ENCODE results near the gene CREBBP.
"Not testable (repeated sequence)": the region's sequence is repeated elsewhere in the genome, so short reads cannot be mapped to it uniquely, and the experiment has no call there.

The CREBBP gene

GRCh38 chr16:3912373-3912772 is 31.9 kb upstream of the CREBBP start:
- H3K4me3 ChIP-seq (ENCODE audit: low read length in 2 of 2), result no peak overlapping the region
- no peak overlapping the region for H2AK5ac ChIP-seq (ENCODE audit: low read depth, low read length)
- H2AFZ ChIP-seq (ENCODE audit: low read length), result no peak overlapping the region
- H3K14ac ChIP-seq (ENCODE audit: low read length), result no peak overlapping the region
- no peak overlapping the region for H2BK120ac ChIP-seq (ENCODE audit: low read depth, low read length)
- no peak overlapping the region for H3K23ac ChIP-seq (ENCODE audit: low read depth, low read length, poor library complexity)
- no peak overlapping the region for H3K18ac ChIP-seq (ENCODE audit: low read length)
- DNase-seq (ENCODE audit: low spot score), result no peak
- peaks cover 0 to 3% of the 10 kb centered on the region in 2 donors for H3K9me3 ChIP-seq (replicated peaks in 1 of 2; ENCODE audit: control insufficient read depth in 2 of 2, insufficient read depth in 1 of 2, low read depth in 1 of 2, low read length in 2 of 2)
- H4K91ac ChIP-seq (ENCODE audit: low read depth, low read length, poor library complexity), result no peak overlapping the region
- H3K4me2 ChIP-seq (ENCODE audit: insufficient read depth, low read length, poor library complexity, severe bottlenecking), result no peak overlapping the region
- H2BK12ac ChIP-seq (ENCODE audit: low read length), result no peak overlapping the region
- H3K4ac ChIP-seq (ENCODE audit: low read length), result no peak overlapping the region
- no peaks in the 10 kb centered on the region for H3K27me3 ChIP-seq (ENCODE audit: control insufficient read depth in 3 of 3, insufficient read depth in 3 of 3, low read depth in 1 of 3, low read length in 3 of 3)
- H3K36me3 ChIP-seq (replicated peaks in 1 of 2; ENCODE audit: control insufficient read depth in 2 of 2, insufficient read depth in 2 of 2, low read length in 2 of 2), result no peaks in the 10 kb centered on the region
- WGBS, 2 donors (ENCODE audit: extremely low coverage in 2 of 2, insufficient read length in 2 of 2, insufficient replicate concordance in 1 of 2), result no CpG with 5 or more reads among the region's 12 CpGs
- no peaks in the 10 kb centered on the region for H3K79me1 ChIP-seq (ENCODE audit: low read depth, low read length)
- peak overlapping the region; percentile 7 for H3K9ac ChIP-seq (ENCODE audit: low read depth, low read length, poor library complexity)
- H3K27ac ChIP-seq (replicated peaks; ENCODE audit: low read length), result no peak overlapping the region
- H3K4me1 ChIP-seq (ENCODE audit: control insufficient read depth in 2 of 2, insufficient read depth in 1 of 2, low read depth in 1 of 2, low read length in 2 of 2), result peaks cover 0 to 4% of the 10 kb centered on the region in 2 donors
- H2BK5ac ChIP-seq (ENCODE audit: low read length), result no peak overlapping the region
- H2BK15ac ChIP-seq (ENCODE audit: low read length), result no peak overlapping the region
- H4K8ac ChIP-seq (ENCODE audit: low read depth, low read length), result no peak overlapping the region

- not testable (repeated sequence) for H2BK15ac ChIP-seq (ENCODE audit: low read length); H2AFZ ChIP-seq (ENCODE audit: low read length); H3K14ac ChIP-seq (ENCODE audit: low read length); H3K18ac ChIP-seq (ENCODE audit: low read length); H3K23ac ChIP-seq (ENCODE audit: low read depth, low read length, poor library complexity); H2BK5ac ChIP-seq (ENCODE audit: low read length); H4K91ac ChIP-seq (ENCODE audit: low read depth, low read length, poor library complexity); H3K9ac ChIP-seq (ENCODE audit: low read depth, low read length, poor library complexity); H2BK12ac ChIP-seq (ENCODE audit: low read length); H3K27me3 ChIP-seq (ENCODE audit: control insufficient read depth in 3 of 3, insufficient read depth in 3 of 3, low read depth in 1 of 3, low read length in 3 of 3); DNase-seq (ENCODE audit: low spot score); H3K4ac ChIP-seq (ENCODE audit: low read length); H3K79me1 ChIP-seq (ENCODE audit: low read depth, low read length); H4K8ac ChIP-seq (ENCODE audit: low read depth, low read length); H3K4me2 ChIP-seq (ENCODE audit: insufficient read depth, low read length, poor library complexity, severe bottlenecking); H3K9me3 ChIP-seq (replicated peaks in 1 of 2; ENCODE audit: control insufficient read depth in 2 of 2, insufficient read depth in 1 of 2, low read depth in 1 of 2, low read length in 2 of 2); H3K36me3 ChIP-seq (replicated peaks in 1 of 2; ENCODE audit: control insufficient read depth in 2 of 2, insufficient read depth in 2 of 2, low read length in 2 of 2); H3K4me1 ChIP-seq (ENCODE audit: control insufficient read depth in 2 of 2, insufficient read depth in 1 of 2, low read depth in 1 of 2, low read length in 2 of 2); H3K27ac ChIP-seq (replicated peaks; ENCODE audit: low read length); H3K4me3 ChIP-seq (ENCODE audit: low read length in 2 of 2); H2AK5ac ChIP-seq (ENCODE audit: low read depth, low read length); H2BK120ac ChIP-seq (ENCODE audit: low read depth, low read length)
- no CpG with 5 or more reads among the region's 6 CpGs for WGBS, 2 donors (ENCODE audit: extremely low coverage in 2 of 2, insufficient read length in 2 of 2, insufficient replicate concordance in 1 of 2)
These were observed 31.2 kb upstream of the CREBBP start for GRCh38 chr16:3911741-3912140.

GRCh38 chr16:3909791-3910583 is 29.5 kb upstream of the CREBBP start:
- peak overlapping the region; percentile 27 for H3K18ac ChIP-seq (ENCODE audit: low read length)
- no peak overlapping the region for H2BK12ac ChIP-seq (ENCODE audit: low read length)
- no peak overlapping the region for H4K8ac ChIP-seq (ENCODE audit: low read depth, low read length)
- peaks cover 0 to 4% of the 10 kb centered on the region in 2 donors for H3K4me1 ChIP-seq (ENCODE audit: control insufficient read depth in 2 of 2, insufficient read depth in 1 of 2, low read depth in 1 of 2, low read length in 2 of 2)
- H2AFZ ChIP-seq (ENCODE audit: low read length), result no peak overlapping the region
- WGBS, 2 donors (ENCODE audit: extremely low coverage in 2 of 2, insufficient read length in 2 of 2, insufficient replicate concordance in 1 of 2), result no CpG with 5 or more reads among the region's 18 CpGs
- no peak overlapping the region for H2AK5ac ChIP-seq (ENCODE audit: low read depth, low read length)
- H3K79me1 ChIP-seq (ENCODE audit: low read depth, low read length), result no peaks in the 10 kb centered on the region
- H2BK15ac ChIP-seq (ENCODE audit: low read length), result no peak overlapping the region
- no peaks in the 10 kb centered on the region for H3K9me3 ChIP-seq (replicated peaks in 1 of 2; ENCODE audit: control insufficient read depth in 2 of 2, insufficient read depth in 1 of 2, low read depth in 1 of 2, low read length in 2 of 2)
- no peak overlapping the region for H4K91ac ChIP-seq (ENCODE audit: low read depth, low read length, poor library complexity)
- no peak overlapping the region for H3K14ac ChIP-seq (ENCODE audit: low read length)
- H3K27me3 ChIP-seq (ENCODE audit: control insufficient read depth in 3 of 3, insufficient read depth in 3 of 3, low read depth in 1 of 3, low read length in 3 of 3), result no peaks in the 10 kb centered on the region
- H3K23ac ChIP-seq (ENCODE audit: low read depth, low read length, poor library complexity), result peak overlapping the region; percentile 75
- H3K4ac ChIP-seq (ENCODE audit: low read length), result no peak overlapping the region
- no peaks in the 10 kb centered on the region for H3K36me3 ChIP-seq (replicated peaks in 1 of 2; ENCODE audit: control insufficient read depth in 2 of 2, insufficient read depth in 2 of 2, low read length in 2 of 2)
- H3K4me3 ChIP-seq (ENCODE audit: low read length in 2 of 2), result no peak overlapping the region
- no peak for DNase-seq (ENCODE audit: low spot score)
- no peak overlapping the region for H2BK5ac ChIP-seq (ENCODE audit: low read length)
- H3K9ac ChIP-seq (ENCODE audit: low read depth, low read length, poor library complexity), result no peak overlapping the region
- no peak overlapping the region for H2BK120ac ChIP-seq (ENCODE audit: low read depth, low read length)
- no peak overlapping the region for H3K27ac ChIP-seq (replicated peaks; ENCODE audit: low read length)
- no peak overlapping the region for H3K4me2 ChIP-seq (ENCODE audit: insufficient read depth, low read length, poor library complexity, severe bottlenecking)

GRCh38 chr16:3908951-3909437 is 28.5 kb upstream of the CREBBP start:
- Histone ChIP-seq H2BK15ac (ENCODE audit: low read length) (peak overlapping the region; percentile 49), H3K9me3 (replicated peaks in 1 of 2; ENCODE audit: control insufficient read depth in 2 of 2, insufficient read depth in 1 of 2, low read depth in 1 of 2, low read length in 2 of 2) (no peaks in the 10 kb centered on the region), H3K4me2 (ENCODE audit: insufficient read depth, low read length, poor library complexity, severe bottlenecking) (no peak overlapping the region), H4K91ac (ENCODE audit: low read depth, low read length, poor library complexity) (no peak overlapping the region), H3K79me1 (ENCODE audit: low read depth, low read length) (no peaks in the 10 kb centered on the region), H3K27ac (replicated peaks; ENCODE audit: low read length) (no peak overlapping the region), H3K14ac (ENCODE audit: low read length) (no peak overlapping the region), H3K4me1 (ENCODE audit: control insufficient read depth in 2 of 2, insufficient read depth in 1 of 2, low read depth in 1 of 2, low read length in 2 of 2) (peaks cover 0 to 4% of the 10 kb centered on the region in 2 donors), H2AK5ac (ENCODE audit: low read depth, low read length) (no peak overlapping the region), H3K9ac (ENCODE audit: low read depth, low read length, poor library complexity) (no peak overlapping the region), H3K27me3 (ENCODE audit: control insufficient read depth in 3 of 3, insufficient read depth in 3 of 3, low read depth in 1 of 3, low read length in 3 of 3) (no peaks in the 10 kb centered on the region), H3K18ac (ENCODE audit: low read length) (no peak overlapping the region), H3K4ac (ENCODE audit: low read length) (no peak overlapping the region), H3K36me3 (replicated peaks in 1 of 2; ENCODE audit: control insufficient read depth in 2 of 2, insufficient read depth in 2 of 2, low read length in 2 of 2) (no peaks in the 10 kb centered on the region), H3K4me3 (ENCODE audit: low read length in 2 of 2) (no peak overlapping the region), H3K23ac (ENCODE audit: low read depth, low read length, poor library complexity) (no peak overlapping the region), H2AFZ (ENCODE audit: low read length) (no peak overlapping the region), H2BK5ac (ENCODE audit: low read length) (no peak overlapping the region), H4K8ac (ENCODE audit: low read depth, low read length) (no peak overlapping the region), H2BK12ac (ENCODE audit: low read length) (no peak overlapping the region), H2BK120ac (ENCODE audit: low read depth, low read length) (no peak overlapping the region)
- no peak for DNase-seq (ENCODE audit: low spot score)
- no CpG with 5 or more reads among the region's 17 CpGs for WGBS, 2 donors (ENCODE audit: extremely low coverage in 2 of 2, insufficient read length in 2 of 2, insufficient replicate concordance in 1 of 2)

Data from neuronal stem cell (in vitro differentiated cells).